T47D (cell line): Measurements from ENCODE around the gene PARP14.
"Not testable (repeated sequence)": the region's sequence is repeated elsewhere in the genome, so short reads cannot be mapped to it uniquely, and the experiment has no call there.

Experiments used
- DNase-seq, 2 experiments: peaks; one replicate each; pipeline versions ENCODE4 v3.0.0 to v3.0.0-alpha.2; 2011 to 2012; ENCODE audit warnings: low read depth in 1 of 2, low spot score in 1 of 2
- JUND ChIP-seq: IDR thresholded peaks from 2 replicates; pipeline ENCODE4 v1.6.1; 2012; ENCODE audit warnings: low read depth
- in situ Hi-C: cut with HindIII; loops from 2 replicates; pipeline ENCODE4 v1.10.0; 2016; ENCODE audit warnings: low sequenced_read_pairs, low pct_unique_long_range_greater_than_20kb

Gene PARP14

DNA sequence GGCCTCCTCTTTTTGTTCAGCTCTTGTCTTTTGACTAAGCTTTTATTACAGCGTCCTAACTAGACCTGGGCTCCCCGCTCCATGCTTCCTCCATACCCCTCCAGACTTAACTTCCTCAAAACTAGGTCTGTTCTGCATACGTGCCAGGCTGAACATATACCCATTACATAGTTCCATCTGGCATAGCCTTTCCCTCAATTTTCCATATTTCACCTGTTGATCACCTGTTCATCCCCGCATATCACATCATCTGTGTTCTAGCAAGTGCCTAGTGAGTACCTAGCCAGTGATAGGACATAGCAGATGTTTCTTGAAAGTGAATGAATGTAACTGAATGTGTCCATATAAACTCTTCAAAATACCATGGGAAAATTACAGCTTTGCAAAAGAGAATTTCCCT lies 36.0 kb downstream of the PARP14 start:
- in situ Hi-C loops, result no loop called here
- no peak for DNase-seq
- TF ChIP-seq JUND, result no peak

DNA sequence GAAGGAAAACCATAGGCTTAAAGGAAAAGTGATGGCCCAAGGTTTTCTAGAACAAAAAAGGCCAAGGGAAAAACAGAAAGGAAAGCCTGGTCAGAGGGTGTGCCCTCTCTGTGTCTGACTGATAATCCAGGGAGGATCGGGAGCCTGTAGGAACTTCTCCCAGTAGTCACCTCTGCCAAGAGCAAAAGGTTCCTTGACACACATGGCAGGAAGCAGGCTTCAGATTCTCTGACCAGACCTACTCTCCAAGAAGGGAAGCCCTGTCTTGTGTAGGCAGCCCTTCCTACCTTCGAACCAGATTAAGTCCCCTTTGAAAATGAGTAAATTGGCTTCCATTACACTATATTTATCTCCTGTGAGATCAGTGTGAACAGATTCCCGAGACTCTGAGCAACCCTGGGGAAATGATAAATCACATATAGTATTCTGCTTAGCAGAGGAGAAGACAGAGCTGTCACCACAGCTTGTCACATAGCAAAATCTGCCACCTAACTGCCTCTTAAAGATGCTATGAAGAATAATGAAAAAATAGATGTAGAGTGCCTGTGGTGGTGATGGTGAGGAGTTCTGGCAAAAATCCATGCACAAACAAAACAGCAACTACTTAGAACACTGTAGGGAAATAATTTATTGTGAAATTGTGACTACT lies 38.8 kb downstream of the PARP14 start:
- TF ChIP-seq JUND, result no peak
- in situ Hi-C loops, result no loop called here
- no peak for DNase-seq

DNA sequence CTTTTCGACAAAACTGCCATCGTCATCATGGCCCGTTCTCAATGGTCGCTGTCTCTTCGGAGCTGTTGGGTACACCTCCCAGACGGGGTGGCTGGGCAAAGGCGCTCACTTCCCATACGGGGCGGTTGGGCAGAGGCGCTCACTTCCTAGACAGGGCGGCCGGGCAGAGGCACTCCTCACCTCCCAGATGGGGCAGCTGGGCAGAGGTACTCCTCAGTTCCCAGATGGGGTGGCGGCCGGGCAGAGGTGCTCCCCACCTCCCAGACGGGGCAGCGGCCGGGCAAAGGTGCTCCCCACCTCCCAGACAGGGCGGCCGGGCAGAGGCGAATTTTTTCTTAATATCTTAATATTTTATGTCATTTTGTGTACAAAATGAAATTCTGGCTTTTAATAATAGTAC lies 44.5 kb downstream of the PARP14 start:
- no peak for TF ChIP-seq JUND
- DNase-seq, result no peak
- in situ Hi-C loops, result no loop called here

DNA sequence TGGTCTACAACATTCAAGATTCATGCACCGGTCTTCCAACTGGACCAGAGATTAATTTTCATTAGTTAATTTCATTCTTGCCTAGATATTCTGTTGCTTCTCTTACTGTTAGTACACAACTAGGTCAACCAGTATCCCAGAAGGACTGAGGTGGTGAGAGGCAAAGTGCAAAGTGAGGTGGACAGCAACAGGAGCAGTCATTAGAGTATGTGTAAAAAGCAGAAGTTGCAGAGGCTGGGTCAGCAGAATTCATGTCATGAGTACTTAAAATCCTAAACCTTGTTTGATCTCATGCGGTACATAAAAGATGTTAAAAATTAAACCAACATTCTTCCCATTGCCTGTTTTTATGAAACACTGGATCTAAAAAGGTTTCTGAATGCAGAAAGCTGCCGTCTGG lies 46.7 kb downstream of the PARP14 start:
- in situ Hi-C loops, result no loop called here
- no peak for DNase-seq
- no peak for TF ChIP-seq JUND

DNA sequence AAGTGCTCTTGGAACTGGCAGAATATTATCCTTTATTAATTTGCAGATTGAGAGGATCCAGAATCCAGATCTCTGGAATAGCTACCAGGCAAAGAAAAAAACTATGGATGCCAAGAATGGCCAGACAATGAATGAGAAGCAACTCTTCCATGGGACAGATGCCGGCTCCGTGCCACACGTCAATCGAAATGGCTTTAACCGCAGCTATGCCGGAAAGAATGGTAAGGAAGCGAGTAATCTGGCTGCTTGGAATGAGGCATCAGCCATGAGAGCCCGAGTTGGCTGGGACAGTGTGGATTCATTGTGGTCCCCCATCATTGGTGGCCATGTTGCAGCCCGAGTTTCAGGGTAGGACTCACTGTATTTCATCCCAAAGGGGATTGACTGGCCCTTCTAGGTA lies 47.1 kb downstream of the PARP14 start:
- no peak for DNase-seq
- TF ChIP-seq JUND, result no peak
- in situ Hi-C loops, result no loop called here

DNA sequence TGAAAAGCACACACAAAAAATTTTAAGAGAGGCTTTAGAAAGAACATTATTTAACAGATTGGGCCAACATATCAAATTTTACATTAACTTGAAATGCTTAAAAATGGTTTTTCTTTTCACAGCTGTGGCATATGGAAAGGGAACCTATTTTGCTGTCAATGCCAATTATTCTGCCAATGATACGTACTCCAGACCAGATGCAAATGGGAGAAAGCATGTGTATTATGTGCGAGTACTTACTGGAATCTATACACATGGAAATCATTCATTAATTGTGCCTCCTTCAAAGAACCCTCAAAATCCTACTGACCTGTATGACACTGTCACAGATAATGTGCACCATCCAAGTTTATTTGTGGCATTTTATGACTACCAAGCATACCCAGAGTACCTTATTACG lies 47.5 kb downstream of the PARP14 start:
- in situ Hi-C loops, result no loop called here
- no peak for DNase-seq
- no peak for TF ChIP-seq JUND

DNA sequence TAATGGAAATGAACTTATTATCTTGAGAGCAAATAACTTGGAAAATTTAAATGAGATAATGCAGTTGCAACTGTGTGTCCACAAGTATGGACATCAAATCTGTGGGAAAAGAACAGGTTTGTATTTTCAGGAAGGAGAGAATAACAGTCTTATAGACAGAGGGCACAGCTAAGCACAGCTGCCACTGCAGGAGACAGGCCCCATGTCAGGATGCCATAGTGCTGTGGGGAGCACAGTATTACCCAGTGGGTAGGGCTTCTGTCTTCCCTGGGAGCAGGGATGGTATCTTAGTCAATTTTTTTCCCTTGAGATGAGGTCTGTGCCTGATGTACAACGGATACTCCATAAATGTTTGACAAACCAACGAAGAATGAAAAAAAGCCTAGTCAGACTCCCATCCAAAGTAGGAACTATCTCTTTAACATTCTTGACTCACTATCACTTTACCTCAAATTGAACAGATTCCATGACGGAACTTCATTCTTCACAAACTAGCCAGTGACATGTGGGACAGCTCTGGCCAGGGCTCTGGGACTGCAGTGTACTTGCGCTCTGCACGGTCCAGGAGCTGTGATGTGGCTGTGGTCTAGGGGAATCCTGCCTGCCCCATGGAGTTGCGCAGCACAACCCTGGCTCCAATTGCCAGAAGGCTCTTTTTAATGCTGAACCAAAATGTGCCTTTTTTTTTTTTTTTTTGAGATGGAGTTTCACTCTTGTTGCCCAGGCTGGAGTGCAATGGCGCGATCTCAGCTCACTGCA lies 48.3 kb downstream of the PARP14 start:
- TF ChIP-seq JUND, result no peak
- in situ Hi-C loops, result no loop called here
- no peak for DNase-seq

DNA sequence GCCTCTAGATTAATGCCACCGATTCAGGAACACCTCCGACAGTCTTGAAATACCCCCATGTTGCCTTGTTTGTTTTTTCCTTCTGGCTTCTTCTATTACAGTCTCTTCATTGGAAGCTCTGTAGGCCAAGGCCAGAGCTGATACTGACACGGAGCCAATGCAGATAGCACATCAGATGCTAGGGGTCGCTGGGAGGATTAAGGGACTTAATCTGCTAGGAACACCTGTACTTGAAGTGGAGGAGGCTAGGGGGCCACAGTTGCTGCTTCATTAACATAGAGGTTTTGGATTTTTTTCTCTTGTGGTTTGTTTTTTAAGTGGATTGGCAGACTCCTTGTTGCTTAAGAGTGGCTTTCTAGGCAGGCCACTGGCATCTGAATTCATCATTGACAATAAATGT lies 49.6 kb downstream of the PARP14 start:
- in situ Hi-C loops, result no loop called here
- no peak for TF ChIP-seq JUND
- no peak for DNase-seq

DNA sequence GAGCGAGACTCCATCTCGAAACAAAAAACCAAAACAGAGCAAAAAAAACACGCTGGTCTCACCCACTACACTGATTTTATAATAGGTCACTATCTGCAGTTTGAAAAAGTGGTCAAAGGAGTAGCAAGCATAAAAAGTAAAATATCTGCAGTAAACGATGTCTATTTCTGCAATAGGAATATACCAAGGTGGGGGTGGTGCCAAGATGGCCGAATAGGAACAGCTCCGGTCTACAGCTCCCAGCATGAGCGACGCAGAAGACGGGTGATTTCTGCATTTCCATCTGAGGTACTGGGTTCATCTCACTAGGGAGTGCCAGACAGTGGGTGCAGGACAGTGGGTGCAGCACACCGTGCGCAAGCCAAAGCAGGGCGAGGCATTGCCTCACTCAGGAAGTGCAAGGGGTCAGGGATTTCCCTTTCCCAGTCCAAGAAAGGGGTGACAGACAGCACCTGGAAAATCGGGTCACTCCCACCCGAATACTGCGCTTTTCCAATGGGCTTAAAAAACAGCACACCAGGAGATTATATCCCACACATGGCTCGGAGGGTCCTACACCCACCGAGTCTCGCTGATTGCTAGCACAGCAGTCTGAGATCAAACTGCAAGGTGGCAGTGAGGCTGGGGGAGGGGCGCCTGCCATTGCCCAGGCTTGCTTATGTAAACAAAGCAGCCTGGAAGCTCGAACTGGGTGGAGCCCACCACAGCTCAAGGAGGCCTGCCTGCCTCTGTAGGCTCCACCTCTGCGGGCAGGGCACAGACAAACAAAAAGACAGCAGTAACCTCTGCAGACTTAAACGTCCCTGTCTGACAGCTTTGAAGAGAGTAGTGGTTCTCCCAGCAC lies 52.3 kb downstream of the PARP14 start:
- in situ Hi-C loops, DNase-seq: not testable (repeated sequence)

DNA sequence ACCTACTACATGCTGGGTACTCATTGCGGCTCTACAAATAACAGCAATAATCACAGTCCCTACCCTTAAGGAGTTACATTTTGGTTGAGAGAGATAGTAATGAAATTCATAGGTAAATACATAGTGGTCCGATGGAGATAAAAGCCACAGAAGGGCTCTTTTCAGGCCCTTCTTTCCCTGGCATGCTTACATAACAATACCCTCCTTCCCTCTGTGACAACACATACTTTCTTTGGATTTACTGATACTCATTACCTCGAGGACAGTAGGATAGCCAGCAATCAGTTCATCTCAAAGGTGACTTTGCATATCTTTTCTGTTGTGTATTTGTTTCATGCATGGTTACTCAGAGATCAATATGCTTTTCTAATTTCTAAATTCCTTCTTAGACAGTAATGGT lies 58.5 kb downstream of the PARP14 start:
- no peak for DNase-seq
- in situ Hi-C loops, result no loop called here
- no peak for TF ChIP-seq JUND

DNA sequence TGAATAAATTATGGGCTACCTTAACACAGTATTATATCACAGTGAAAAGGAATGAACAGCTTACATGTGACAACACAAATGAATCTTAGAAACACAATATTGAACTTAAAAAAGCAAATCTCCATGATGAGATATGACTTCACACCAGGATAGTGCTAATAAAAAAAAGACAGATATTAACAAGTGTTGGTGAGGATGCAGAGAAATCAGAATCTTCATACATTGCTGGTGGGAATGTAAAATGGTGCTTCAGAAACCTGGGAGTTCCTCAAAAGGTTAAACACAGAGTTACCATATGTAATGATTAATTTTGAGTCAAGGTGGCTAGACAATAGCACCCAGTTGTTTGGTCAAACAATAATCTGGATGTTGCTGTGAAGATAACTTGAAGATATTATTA lies 61.6 kb downstream of the PARP14 start:
- no peak for DNase-seq
- in situ Hi-C loops, result no loop called here
- TF ChIP-seq JUND, result no peak

DNA sequence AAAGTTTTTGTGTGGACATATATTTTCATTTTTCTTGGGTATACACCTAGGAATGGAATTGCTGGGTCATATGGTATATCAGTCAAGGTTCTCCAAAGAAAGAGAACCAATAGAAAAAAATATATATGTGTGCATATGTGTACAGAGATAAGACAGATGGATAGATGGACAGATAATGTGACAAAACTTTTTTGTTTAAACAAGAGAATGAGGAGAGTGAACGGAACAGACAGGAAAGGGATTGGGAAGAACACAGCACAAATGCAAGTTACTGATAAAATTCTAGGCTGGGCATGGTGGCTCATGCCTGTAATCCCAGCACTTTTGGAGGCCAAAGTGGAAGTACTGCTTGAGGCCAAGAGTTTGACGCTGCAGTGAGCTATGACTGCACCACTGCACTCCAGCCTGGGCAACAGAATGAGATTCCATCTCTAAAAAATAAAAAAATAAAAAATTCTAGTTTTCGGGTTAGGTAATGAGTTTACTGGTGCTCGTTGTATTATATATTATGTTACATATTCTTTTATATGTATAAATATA lies 63.0 kb downstream of the PARP14 start:
- no peak for TF ChIP-seq JUND
- in situ Hi-C loops, result no loop called here
- DNase-seq, result no peak
